Smooth muscle cell (in vitro differentiated cells): ENCODE data around the gene CTAGE9. TPM values are rescaled to one million over a fixed set of nuclear protein-coding genes. Genes with fewer than 3 reads are reported as not detected.

Source experiments
- DNase-seq: peaks from one replicate; lab custom pipeline; 2025; ENCODE audit not compliant: unreplicated experiment; lab: John Stamatoyannopoulos, UW
- H2AFZ ChIP-seq: fragments of 200-600 bp; sonication (generic); 2 replicates; pipeline ENCODE4 v1.6.0; 2016; ENCODE audit warnings: antibody characterized with exemption, low read depth, mild to moderate bottlenecking
- H3F3A ChIP-seq: fragments of 200-600 bp; sonication (generic); 2 replicates; pipeline ENCODE4 v1.6.0; 2017; ENCODE audit warnings: antibody characterized with exemption, low read depth
- H3K27ac ChIP-seq: fragments of 200-600 bp; sonication (generic); 2 replicates; pipeline ENCODE4 v1.5.1; 2016; ENCODE audit warnings: low read depth, mild to moderate bottlenecking
- H3K27me3 ChIP-seq: fragments of 200-600 bp; sonication (generic); 2 replicates; pipeline ENCODE4 v1.6.1; 2016; ENCODE audit warnings: low read depth, mild to moderate bottlenecking
- H3K36me3 ChIP-seq: fragments of 200-600 bp; sonication (generic); 2 replicates; pipeline ENCODE4 v1.5.1; 2016; ENCODE audit warnings: low read depth
- H3K4me1 ChIP-seq: fragments of 200-600 bp; sonication (generic); 2 replicates; pipeline ENCODE4 v1.5.1; 2016; ENCODE audit warnings: low read depth
- H3K4me2 ChIP-seq: fragments of 200-600 bp; sonication (generic); 2 replicates; pipeline ENCODE4 v1.6.0; 2016; ENCODE audit warnings: mild to moderate bottlenecking
- H3K4me3 ChIP-seq: fragments of 200-600 bp; sonication (generic); 2 replicates; pipeline ENCODE4 v1.5.1; 2016; ENCODE audit warnings: mild to moderate bottlenecking
- H3K79me2 ChIP-seq: fragments of 200-600 bp; sonication (generic); 2 replicates; pipeline ENCODE4 v1.6.0; 2016; ENCODE audit warnings: low read depth, mild to moderate bottlenecking
- H3K9ac ChIP-seq: fragments of 200-600 bp; sonication (generic); 2 replicates; pipeline ENCODE4 v1.6.0; 2016; ENCODE audit warnings: low read depth
- H3K9me3 ChIP-seq: fragments of 200-600 bp; sonication (generic); replicated peaks from 2 replicates; pipeline ENCODE4 v1.5.1; 2016; ENCODE audit warnings: low read depth
- H4K20me1 ChIP-seq: fragments of 200-600 bp; sonication (generic); 2 replicates; pipeline ENCODE4 v1.6.0; 2016; ENCODE audit warnings: low read depth
- CTCF ChIP-seq: fragments of 200-600 bp; sonication (generic); IDR thresholded peaks from 2 replicates; pipeline ENCODE4 v1.5.1; 2017; ENCODE audit warnings: borderline replicate concordance, mild to moderate bottlenecking, antibody characterized with exemption; ENCODE audit not compliant: insufficient read depth, poor library complexity, severe bottlenecking
- WGBS: methylation state at CpG from one replicate; pipeline ENCODE4 v1.1.7; 2016; ENCODE audit warnings: low lambda C conversion rate; 5-methylcytosine and 5-hydroxymethylcytosine counted together
- polyA plus RNA-seq: library from polyadenylated mRNA; unstranded; fragments of >200 nt; fragmentation: Nextera tagmentation; extraction: Ambion mirVana; gene quantifications from 2 replicates; pipeline ENCODE4 v1.2.1, GENCODE V29; 2016
- total RNA-seq: library from RNA; depleted of rRNA; stranded (reverse); fragments of >200 nt; gene quantifications from 2 replicates; pipeline ENCODE4 v1.2.3, GENCODE V29; 2014

The CTAGE9 gene
- total and polyA plus RNA-seq, 2 experiments from 2014 or later: not detected

DNA sequence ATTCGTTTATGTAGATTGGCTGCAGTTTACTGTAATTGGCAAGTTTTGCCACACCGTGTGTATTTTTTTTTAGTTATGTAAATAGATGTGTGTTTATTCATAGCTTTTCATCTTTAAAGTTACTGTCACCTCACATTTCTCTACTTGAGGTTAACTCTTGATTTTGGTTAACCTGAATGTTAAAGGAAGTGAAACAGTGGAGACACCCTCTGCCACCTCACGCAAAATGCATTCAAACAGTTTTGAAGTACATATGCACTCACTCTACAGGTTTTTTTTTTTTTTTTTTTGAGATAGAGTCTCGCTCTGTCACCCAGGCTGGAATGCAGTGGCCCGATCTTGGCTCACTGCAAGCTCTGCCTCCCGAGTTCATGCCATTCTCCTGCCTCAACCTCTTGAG is 27.3 kb downstream of the CTAGE9 start:
- no peaks in the 10 kb centered on the region for H3K27me3 ChIP-seq
- WGBS: 81% methylated on average over 6 of the region's 6 CpGs

DNA sequence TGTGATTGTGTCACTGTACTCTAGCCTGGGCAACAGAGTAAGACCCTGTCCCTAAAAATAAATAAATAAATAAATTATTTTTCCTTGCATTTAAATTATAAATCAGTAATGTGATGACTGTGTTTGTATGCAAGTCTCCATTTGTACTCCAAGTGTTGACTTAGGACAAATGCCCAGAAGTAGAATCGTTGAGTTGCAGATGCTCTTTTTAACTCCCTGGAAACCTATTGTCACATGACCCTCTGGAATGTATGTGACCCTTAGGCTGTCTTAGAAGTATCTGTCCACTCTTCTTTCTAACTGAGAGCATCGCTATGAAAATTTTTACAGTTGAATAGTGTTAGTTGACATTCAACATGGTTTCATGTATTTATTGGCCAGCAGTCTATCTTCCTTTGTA is 28.4 kb downstream of the CTAGE9 start:
- DNase-seq: no peak
- H2AFZ ChIP-seq: no peak overlapping the region
- no peaks in the 10 kb centered on the region for H3K9me3 ChIP-seq
- no peaks in the 10 kb centered on the region for H3F3A ChIP-seq
- no peak overlapping the region for H3K4me3 ChIP-seq
- H3K36me3 ChIP-seq: no peaks in the 10 kb centered on the region
- no peaks in the 10 kb centered on the region for H3K27me3 ChIP-seq
- WGBS: 73% methylated on average over 2 of the region's 2 CpGs
- no peaks in the 10 kb centered on the region for H3K4me1 ChIP-seq
- no peak overlapping the region for H3K4me2 ChIP-seq
- H4K20me1 ChIP-seq: no peaks in the 10 kb centered on the region
- no peak overlapping the region for H3K27ac ChIP-seq
- TF ChIP-seq CTCF: no peak
- no peaks in the 10 kb centered on the region for H3K79me2 ChIP-seq
- H3K9ac ChIP-seq: no peak overlapping the region

More for the DNA sequence above, 27.3 kb downstream of the CTAGE9 start:
- Histone ChIP-seq H4K20me1 (no peaks in the 10 kb centered on the region), H3K36me3 (no peaks in the 10 kb centered on the region), H2AFZ (no peak overlapping the region), H3F3A (no peaks in the 10 kb centered on the region), H3K4me2 (no peak overlapping the region), H3K9ac (no peak overlapping the region), H3K9me3 (no peaks in the 10 kb centered on the region), H3K4me3 (no peak overlapping the region), H3K27ac (no peak overlapping the region), H3K79me2 (no peaks in the 10 kb centered on the region), H3K4me1 (no peaks in the 10 kb centered on the region)
- no peak for TF ChIP-seq CTCF
- no peak for DNase-seq

DNA sequence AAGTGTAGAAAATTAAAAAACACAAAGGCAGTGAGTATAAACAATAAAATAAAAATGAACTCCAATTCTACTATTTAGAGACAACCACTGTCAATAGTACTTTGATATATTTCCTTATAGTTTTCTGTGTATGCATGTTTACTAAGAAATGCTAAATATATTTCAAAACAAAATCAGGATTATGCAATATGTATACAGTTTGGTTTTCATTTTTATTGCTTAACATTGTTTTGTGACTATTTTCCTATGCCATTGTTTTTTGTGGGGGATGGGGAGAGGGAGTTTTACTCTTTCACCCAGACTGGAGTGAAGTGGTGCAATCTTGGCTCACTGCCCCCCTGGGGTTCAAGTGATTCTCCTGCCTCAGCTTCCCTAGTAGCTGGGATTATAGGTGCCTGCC is 29.2 kb downstream of the CTAGE9 start:
- no peak for TF ChIP-seq CTCF
- no peaks in the 10 kb centered on the region for H3K27me3 ChIP-seq
- no peak overlapping the region for H3K4me2 ChIP-seq
- no peak for DNase-seq
- no peaks in the 10 kb centered on the region for H3K4me1 ChIP-seq
- H3K9me3 ChIP-seq: no peaks in the 10 kb centered on the region
- H3F3A ChIP-seq: no peaks in the 10 kb centered on the region
- no peak overlapping the region for H3K9ac ChIP-seq
- no peaks in the 10 kb centered on the region for H3K36me3 ChIP-seq
- H3K79me2 ChIP-seq: no peaks in the 10 kb centered on the region
- H3K4me3 ChIP-seq: no peak overlapping the region
- no peak overlapping the region for H2AFZ ChIP-seq
- no peak overlapping the region for H3K27ac ChIP-seq
- H4K20me1 ChIP-seq: no peaks in the 10 kb centered on the region

GRCh38 chr6:131680868-131681267 is 29.9 kb downstream of the CTAGE9 start:
- Histone ChIP-seq H2AFZ (no peak overlapping the region), H3F3A (no peaks in the 10 kb centered on the region), H3K9me3 (no peaks in the 10 kb centered on the region), H3K79me2 (no peaks in the 10 kb centered on the region), H3K36me3 (no peaks in the 10 kb centered on the region), H3K27ac (no peak overlapping the region), H3K4me3 (no peak overlapping the region), H3K4me1 (no peaks in the 10 kb centered on the region), H3K4me2 (no peak overlapping the region), H3K27me3 (no peaks in the 10 kb centered on the region), H3K9ac (no peak overlapping the region), H4K20me1 (no peaks in the 10 kb centered on the region)
- no peak for TF ChIP-seq CTCF
- 88% methylated on average over 2 of the region's 2 CpGs for WGBS
- DNase-seq: no peak
